GM12801 (cell line): ENCODE results near the gene MACROD1.

Experiments
- TF ChIP-seq, protein P1 (sequence below): IDR thresholded peaks from one replicate; pipeline ENCODE4 v1.5.1; 2011; ENCODE audit warnings: control low read depth; ENCODE audit not compliant: insufficient read length; ENCODE audit errors: extremely low read depth

The MACROD1 gene

DNA sequence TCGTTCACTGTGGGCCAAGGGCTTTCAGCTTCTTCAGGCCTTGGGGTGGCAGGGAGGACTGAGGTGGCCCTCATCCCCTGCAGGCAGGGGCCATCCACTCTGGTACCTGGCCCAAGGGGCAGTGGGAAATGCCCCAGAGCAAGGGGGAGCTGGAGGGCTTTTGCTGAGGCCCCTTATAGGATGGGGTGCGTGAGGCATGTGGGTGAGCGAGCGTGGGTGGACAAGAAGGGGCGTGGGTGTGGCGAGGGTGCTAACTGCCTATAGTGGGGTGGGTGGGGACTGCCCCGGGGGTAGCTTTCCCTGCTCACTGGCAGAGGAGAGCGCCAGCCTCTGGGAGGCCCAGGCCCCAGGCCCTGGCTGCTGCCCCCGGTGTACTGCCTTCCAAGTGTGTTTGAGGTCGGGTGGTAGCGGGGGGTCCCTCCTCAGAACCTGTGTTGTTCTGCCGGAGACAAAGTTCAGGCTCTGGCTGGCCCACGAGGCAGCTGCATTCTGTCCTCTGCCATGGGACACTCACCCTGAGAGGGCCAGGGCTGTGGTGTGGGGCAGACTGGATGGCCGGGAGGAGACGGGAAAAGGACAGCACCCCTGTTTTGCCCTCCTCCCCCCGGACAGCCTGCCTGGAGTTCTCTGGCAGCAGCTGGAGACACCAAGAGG lies 126.8 kb downstream of the MACROD1 start:
- TF ChIP-seq, protein P1, sequence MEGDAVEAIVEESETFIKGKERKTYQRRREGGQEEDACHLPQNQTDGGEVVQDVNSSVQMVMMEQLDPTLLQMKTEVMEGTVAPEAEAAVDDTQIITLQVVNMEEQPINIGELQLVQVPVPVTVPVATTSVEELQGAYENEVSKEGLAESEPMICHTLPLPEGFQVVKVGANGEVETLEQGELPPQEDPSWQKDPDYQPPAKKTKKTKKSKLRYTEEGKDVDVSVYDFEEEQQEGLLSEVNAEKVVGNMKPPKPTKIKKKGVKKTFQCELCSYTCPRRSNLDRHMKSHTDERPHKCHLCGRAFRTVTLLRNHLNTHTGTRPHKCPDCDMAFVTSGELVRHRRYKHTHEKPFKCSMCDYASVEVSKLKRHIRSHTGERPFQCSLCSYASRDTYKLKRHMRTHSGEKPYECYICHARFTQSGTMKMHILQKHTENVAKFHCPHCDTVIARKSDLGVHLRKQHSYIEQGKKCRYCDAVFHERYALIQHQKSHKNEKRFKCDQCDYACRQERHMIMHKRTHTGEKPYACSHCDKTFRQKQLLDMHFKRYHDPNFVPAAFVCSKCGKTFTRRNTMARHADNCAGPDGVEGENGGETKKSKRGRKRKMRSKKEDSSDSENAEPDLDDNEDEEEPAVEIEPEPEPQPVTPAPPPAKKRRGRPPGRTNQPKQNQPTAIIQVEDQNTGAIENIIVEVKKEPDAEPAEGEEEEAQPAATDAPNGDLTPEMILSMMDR: no peak

GRCh38 chr11:64038500-64038899 lies 127.4 kb downstream of the MACROD1 start:
- TF ChIP-seq, protein P1: no peak

DNA sequence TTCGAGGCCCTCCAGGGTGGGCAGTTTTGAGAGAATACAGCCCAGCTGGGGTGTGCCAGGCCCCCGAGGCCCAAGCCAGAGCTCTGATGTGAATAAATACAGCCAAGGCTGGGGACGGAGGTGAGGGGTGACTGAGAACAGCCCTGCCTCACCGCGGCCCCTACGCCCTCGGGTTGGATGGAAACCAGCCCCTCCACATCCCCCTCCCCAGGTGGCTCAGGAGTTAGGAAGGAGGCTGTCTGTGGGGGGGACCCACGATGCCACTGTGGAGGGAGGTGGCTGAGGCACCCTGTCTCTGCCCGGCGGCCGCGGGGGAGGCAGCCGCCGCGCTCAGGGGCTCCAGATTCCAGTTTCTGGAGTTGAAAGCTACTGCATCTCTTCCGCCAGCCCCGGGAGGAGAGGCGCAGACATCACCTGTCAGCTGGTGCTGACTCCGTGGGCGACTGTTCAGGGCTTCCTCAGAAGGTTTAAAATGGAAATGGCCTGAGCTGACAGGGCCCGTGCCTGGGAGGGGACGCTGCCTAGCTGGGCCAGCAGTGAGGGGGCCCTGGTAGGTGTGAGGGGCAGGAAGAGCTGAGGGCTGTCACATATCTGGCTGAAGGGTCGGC lies 128.8 kb downstream of the MACROD1 start:
- TF ChIP-seq, protein P1: no peak

DNA sequence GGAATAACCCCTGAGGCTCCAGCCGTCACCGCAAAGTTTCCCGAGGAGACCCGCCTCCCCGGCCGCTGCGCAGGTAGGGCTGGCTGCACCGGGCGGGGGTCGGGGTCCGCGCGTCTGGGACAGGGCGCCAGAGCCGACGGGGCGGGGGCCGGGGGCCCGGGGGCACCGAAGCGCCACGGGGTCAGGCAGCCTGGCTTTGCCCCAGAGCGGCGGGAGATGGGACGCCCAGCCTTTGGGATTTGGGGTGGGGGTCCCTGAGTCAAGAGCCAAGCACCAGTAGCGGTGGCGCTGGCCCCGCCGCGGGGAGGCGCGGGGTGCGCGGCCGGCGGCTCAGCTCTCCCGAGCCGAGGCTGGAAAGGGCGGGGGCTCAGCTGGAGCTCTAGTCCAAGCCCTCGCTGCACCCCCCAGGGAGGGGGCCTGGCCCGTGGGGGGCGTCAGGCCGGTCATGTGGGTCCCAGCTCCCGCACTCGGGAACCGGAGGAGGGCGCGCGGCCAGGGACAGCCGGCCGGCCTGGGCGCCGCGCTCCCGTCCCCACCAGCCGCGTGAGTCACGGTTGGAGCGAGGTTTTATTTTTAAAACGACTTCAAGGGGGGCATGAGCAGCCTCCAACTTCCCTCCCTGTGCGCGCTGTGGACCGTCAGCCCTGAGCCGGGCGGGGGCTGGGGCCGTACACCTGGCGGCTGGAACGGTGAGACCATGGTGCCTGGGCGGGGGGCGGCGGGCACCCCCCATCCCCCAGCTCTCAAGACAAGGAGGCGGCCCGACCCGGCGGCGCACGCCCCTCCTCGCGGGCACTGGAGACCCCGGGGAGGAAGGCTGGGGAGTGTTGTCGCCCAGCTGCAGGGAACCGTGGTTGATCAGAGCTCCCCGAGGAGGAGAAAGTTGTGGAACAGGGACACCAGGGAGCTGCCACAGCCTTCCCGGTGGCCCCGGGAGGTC lies 129.6 kb downstream of the MACROD1 start:
- TF ChIP-seq, protein P1: no peak

DNA sequence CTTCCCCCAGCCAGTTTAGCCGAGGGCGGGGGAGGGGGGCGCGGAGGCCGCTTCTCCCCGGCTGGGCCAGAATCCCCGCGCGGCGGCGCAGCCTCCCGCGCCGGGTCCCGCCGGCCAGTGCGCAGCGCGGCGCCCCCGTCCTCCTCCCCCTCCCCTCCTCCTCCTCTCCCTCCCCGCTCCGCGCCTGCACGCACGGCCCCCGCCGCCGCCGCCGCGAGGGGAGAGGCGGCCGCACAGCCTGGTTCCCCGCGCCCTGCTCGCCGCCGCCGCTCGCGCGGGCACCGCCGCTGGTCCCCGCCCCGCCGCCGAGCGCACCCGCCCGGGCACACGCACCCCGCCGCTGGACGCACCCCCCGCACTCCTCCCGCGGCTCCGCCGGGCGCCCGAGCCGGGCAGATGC lies 130.3 kb downstream of the MACROD1 start, which contains the start of gene FLRT1:
FLRT1 (plus strand) TSS at position 356 of the 400 bp plus-strand sequence. CDS start 80,337 bp downstream, outside the sequence.
- TF ChIP-seq, protein P1: no peak

DNA sequence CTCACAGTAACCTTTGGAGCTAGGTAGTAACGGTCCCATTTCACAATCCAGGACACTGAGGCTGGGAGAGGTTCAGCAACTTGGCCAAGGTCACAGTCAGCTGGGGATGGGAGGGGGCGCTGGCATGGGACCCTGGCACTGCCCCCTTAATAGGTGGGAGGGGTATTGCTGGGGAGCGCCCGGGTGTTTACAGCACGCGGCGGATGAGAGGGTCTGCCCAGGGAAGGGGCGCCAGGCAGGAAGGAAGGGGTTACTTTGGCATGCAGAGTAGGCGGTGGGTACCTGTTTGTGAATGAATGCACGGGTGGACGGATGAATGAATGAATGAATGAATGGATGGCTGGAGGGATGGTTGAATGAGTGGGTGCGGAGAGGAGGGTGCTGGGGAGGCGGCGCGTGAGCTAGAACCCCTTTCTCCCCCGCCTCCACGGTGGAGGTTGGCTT lies 130.8 kb downstream of the MACROD1 start:
- TF ChIP-seq, protein P1: no peak

DNA sequence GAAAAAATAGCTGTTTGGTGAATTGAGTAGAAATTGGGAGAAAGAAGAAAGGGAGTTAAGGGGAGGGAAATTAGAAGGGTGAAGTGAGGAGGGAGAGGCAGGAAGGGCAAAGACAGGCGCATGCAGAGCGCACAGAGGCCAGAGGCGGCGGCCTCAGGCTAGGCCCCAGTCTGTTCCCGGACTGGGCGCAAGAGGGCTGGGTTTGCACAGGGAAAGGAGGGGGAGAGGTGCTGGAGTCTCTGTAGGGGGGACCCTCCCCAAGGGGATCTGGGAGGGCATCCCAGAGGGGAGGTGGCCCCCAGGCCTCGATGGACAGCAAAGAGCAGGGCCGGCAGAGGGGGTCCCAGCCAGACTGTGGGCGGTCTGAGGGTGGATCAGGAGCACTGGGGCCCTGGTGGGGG lies 131.5 kb downstream of the MACROD1 start:
- TF ChIP-seq, protein P1: no peak
